ENCODE results near the gene RCE1.

RCE1 gene

GRCh38 chr11:66882561-66883015 lies 39.3 kb downstream of the RCE1 start:
- no peaks in the 10 kb centered on the region for H3K36me3 ChIP-seq (ENCODE audit: insufficient read depth, low read length)
- no peaks in the 10 kb centered on the region for H3K9me3 ChIP-seq (ENCODE audit: insufficient read depth, low read length, severe bottlenecking)
- H3K27ac ChIP-seq (ENCODE audit: low read length), result peak overlapping the region; percentile 80; the same call in 1 of the 2 replicates
- H3K4me2 ChIP-seq (ENCODE audit: insufficient read depth, low read length), result no peak overlapping the region
- no peaks in the 10 kb centered on the region for H3K27me3 ChIP-seq (ENCODE audit: insufficient read depth, low read length, poor library complexity)
- ATAC-seq (ENCODE audit: insufficient read depth, low read depth) (no peak), DNase-seq (no peak)
- H3K9ac ChIP-seq (ENCODE audit: low read depth, low read length), result no peak overlapping the region
- H4K20me1 ChIP-seq (ENCODE audit: insufficient read depth, low read length), result peaks cover 7% of the 10 kb centered on the region; the same call in 1 of the 2 replicates
- peaks cover 36% of the 10 kb centered on the region for H3K4me1 ChIP-seq (ENCODE audit: insufficient read depth, low read length)
- no peak overlapping the region for H2AFZ ChIP-seq (ENCODE audit: low read depth, low read length)
- no peak overlapping the region for H3K4me3 ChIP-seq (ENCODE audit: low read depth in 1 of 2, low read length in 2 of 2)
- H3K79me2 ChIP-seq (ENCODE audit: insufficient read depth, low read length), result no peaks in the 10 kb centered on the region
- TF ChIP-seq, protein P1, sequence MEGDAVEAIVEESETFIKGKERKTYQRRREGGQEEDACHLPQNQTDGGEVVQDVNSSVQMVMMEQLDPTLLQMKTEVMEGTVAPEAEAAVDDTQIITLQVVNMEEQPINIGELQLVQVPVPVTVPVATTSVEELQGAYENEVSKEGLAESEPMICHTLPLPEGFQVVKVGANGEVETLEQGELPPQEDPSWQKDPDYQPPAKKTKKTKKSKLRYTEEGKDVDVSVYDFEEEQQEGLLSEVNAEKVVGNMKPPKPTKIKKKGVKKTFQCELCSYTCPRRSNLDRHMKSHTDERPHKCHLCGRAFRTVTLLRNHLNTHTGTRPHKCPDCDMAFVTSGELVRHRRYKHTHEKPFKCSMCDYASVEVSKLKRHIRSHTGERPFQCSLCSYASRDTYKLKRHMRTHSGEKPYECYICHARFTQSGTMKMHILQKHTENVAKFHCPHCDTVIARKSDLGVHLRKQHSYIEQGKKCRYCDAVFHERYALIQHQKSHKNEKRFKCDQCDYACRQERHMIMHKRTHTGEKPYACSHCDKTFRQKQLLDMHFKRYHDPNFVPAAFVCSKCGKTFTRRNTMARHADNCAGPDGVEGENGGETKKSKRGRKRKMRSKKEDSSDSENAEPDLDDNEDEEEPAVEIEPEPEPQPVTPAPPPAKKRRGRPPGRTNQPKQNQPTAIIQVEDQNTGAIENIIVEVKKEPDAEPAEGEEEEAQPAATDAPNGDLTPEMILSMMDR (IDR thresholded peaks at IDR 0.05; ENCODE audit: borderline replicate concordance, extremely low read depth, low read length, poor library complexity, severe bottlenecking), result no peak
- no peak for TF ChIP-seq EZH2 (IDR thresholded peaks at IDR 0.05; ENCODE audit: borderline replicate concordance, low read depth, low read length, severe bottlenecking)

DNA sequence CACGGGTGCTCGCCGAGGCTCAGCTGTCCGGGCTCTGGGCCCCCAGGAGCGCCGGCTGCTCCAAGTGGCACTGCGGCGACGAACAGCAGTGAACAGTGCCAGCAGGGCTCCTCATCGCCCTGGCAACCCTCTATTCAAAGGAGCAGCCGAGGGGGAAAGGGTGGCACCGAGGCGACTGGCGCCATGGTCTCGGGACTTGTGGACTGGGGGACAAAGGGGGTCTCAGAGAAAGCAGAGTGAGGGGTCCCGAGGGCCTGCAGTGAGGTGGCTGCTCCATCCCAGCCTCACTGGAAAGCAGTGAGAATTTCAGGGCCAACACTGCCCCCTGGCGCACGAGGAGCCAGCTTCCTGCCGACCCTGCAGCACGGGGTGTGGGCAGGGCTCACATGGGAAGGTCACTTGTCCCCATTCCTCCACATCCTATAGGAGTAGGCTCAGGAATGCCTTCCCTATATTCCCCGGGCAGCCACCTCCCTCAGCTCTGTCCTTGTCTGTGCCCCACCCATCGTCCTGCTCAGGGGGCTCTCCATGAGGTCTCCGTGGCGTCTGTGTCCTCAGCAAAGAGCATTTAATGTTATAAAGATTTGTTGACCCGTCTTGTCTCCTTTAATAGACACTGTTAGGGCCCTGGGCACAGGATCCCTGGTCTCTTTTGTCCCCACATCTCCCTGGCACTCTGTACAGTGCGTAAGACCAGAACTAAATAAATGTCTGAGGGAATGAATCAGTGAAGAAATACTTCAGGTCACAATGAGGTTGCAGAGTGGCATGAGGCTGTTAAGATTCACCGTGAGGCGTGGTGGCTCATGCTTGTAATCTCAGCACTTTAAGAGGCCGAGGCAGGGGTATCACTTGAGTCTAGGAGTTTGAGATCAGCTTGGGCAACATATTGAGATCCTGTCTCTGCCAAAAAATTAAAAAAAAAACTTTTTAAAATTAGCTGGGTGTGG lies 40.0 kb downstream of the RCE1 start:
- DNase-seq (peak; percentile 56), ATAC-seq (ENCODE audit: insufficient read depth, low read depth) (no peak)
- TF ChIP-seq EZH2 (IDR thresholded peaks at IDR 0.05; ENCODE audit: borderline replicate concordance, low read depth, low read length, severe bottlenecking), result no peak
- TF ChIP-seq, protein P1 (IDR thresholded peaks at IDR 0.05; ENCODE audit: borderline replicate concordance, extremely low read depth, low read length, poor library complexity, severe bottlenecking), result peak; percentile 69
- Histone ChIP-seq H3K9ac (ENCODE audit: low read depth, low read length) (no peak overlapping the region), H3K4me2 (ENCODE audit: insufficient read depth, low read length) (no peak overlapping the region), H3K27ac (ENCODE audit: low read length) (no peak overlapping the region), H3K4me1 (ENCODE audit: insufficient read depth, low read length) (peaks cover 36% of the 10 kb centered on the region), H3K79me2 (ENCODE audit: insufficient read depth, low read length) (no peaks in the 10 kb centered on the region), H3K36me3 (ENCODE audit: insufficient read depth, low read length) (no peaks in the 10 kb centered on the region), H3K9me3 (ENCODE audit: insufficient read depth, low read length, severe bottlenecking) (no peaks in the 10 kb centered on the region), H4K20me1 (ENCODE audit: insufficient read depth, low read length) (peaks cover 7% of the 10 kb centered on the region; the same call in 1 of the 2 replicates), H3K27me3 (ENCODE audit: insufficient read depth, low read length, poor library complexity) (no peaks in the 10 kb centered on the region), H2AFZ (ENCODE audit: low read depth, low read length) (no peak overlapping the region), H3K4me3 (ENCODE audit: low read depth in 1 of 2, low read length in 2 of 2) (no peak overlapping the region)

DNA sequence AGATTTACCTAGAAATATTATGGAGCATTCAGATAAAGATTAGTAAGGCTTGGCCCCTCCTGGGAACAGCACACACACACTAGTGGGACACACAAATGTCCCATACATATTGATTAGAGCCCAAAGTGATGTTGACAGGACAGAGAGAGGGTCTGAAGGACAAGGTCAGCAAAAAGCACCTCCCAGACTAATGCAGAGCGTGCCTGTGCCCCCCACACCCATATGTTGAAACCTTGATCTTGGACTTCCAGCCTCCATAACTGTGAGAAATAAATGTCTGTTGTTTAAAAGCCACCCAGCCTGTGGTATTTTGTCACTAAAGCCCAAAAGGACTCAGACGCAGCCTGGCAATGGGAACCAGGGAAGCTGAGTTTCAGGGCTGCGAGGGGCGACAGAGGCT lies 41.2 kb downstream of the RCE1 start:
- H3K4me1 ChIP-seq (ENCODE audit: insufficient read depth, low read length), result peaks cover 30% of the 10 kb centered on the region
- no peak for ATAC-seq (ENCODE audit: insufficient read depth, low read depth)
- H3K4me3 ChIP-seq (ENCODE audit: low read depth in 1 of 2, low read length in 2 of 2), result no peak overlapping the region
- no peak for TF ChIP-seq EZH2 (IDR thresholded peaks at IDR 0.05; ENCODE audit: borderline replicate concordance, low read depth, low read length, severe bottlenecking)
- TF ChIP-seq, protein P1 (IDR thresholded peaks at IDR 0.05; ENCODE audit: borderline replicate concordance, extremely low read depth, low read length, poor library complexity, severe bottlenecking), result no peak
- H3K79me2 ChIP-seq (ENCODE audit: insufficient read depth, low read length), result no peaks in the 10 kb centered on the region
- H3K27ac ChIP-seq (ENCODE audit: low read length), result no peak overlapping the region
- no peak overlapping the region for H3K9ac ChIP-seq (ENCODE audit: low read depth, low read length)
- H2AFZ ChIP-seq (ENCODE audit: low read depth, low read length), result no peak overlapping the region
- no peaks in the 10 kb centered on the region for H3K9me3 ChIP-seq (ENCODE audit: insufficient read depth, low read length, severe bottlenecking)
- no peak for DNase-seq
- H4K20me1 ChIP-seq (ENCODE audit: insufficient read depth, low read length), result peaks cover 7% of the 10 kb centered on the region; the same call in 1 of the 2 replicates
- H3K36me3 ChIP-seq (ENCODE audit: insufficient read depth, low read length), result no peaks in the 10 kb centered on the region
- no peak overlapping the region for H3K4me2 ChIP-seq (ENCODE audit: insufficient read depth, low read length)
- no peaks in the 10 kb centered on the region for H3K27me3 ChIP-seq (ENCODE audit: insufficient read depth, low read length, poor library complexity)

Data from DND-41 (cell line).